Endothelial cell of umbilical vein (primary cell): ENCODE results near the gene MARS2. TPM values are rescaled to one million over a fixed set of nuclear protein-coding genes. Genes with fewer than 3 reads are reported as not detected.

Experiments
- Bru-seq: library from RNA; stranded (reverse); fragments of 400-500 nt; gene quantifications from one replicate; lab custom pipeline; 2021; lab: Mats Ljungman, UMichigan
- BruChase-seq, 2 experiments: library from RNA; stranded (reverse); fragments of 400-500 nt; gene quantifications; one replicate each; lab custom pipeline; 2021; lab: Mats Ljungman, UMichigan
- BruUV-seq: library from RNA; stranded (reverse); fragments of 400-500 nt; replicated peaks from 2 replicates; lab custom pipeline; 2021; lab: Mats Ljungman, UMichigan
- CTCF ChIA-PET: fragments of 300-600, 350-600 bp; sonication (Branson Sonifier 250); formaldehyde crosslinking; loops from one replicate; lab custom pipeline; 2021; ENCODE audit warnings: antibody characterized with exemption, inconsistent platforms; lab: Charles Lee
- POLR2A ChIA-PET: fragments of 300-600, 350-600 bp; sonication (Branson Sonifier 250); formaldehyde crosslinking; loops from one replicate; lab custom pipeline; 2021; ENCODE audit warnings: antibody characterized with exemption, inconsistent platforms; lab: Charles Lee
- DNase-seq: peaks from one replicate; pipeline ENCODE4 v3.0.0-alpha.2; 2011; ENCODE audit warnings: low read depth, low spot score
- FAIRE-seq: peaks from 2 replicates; lab custom pipeline; 2011; peaks lifted over from hg19 to GRCh38; lab: Jason Lieb, UNC
- H2AFZ ChIP-seq: 2 replicates; pipeline ENCODE4 v1.6.0; 2012; ENCODE audit warnings: low read depth, low read length, control low read depth, inconsistent platforms
- H3K27ac ChIP-seq: 2 replicates; pipeline ENCODE4 v1.5.1; 2011; ENCODE audit warnings: low read depth, mild to moderate bottlenecking, control low read depth, low read length, moderate library complexity; ENCODE audit not compliant: insufficient read depth
- H3K27me3 ChIP-seq, 2 experiments: 2 replicates each; pipeline versions ENCODE4 v1.6.0 to v1.6.1; 2011; ENCODE audit warnings: low read length in 2 of 2, mixed read lengths in 1 of 2; ENCODE audit not compliant: control insufficient read depth in 2 of 2, insufficient read depth in 2 of 2
- H3K36me3 ChIP-seq, 2 experiments: 2 replicates in 1 of 2; 3 replicates in 1 of 2; pipeline ENCODE4 v1.5.1; 2011; ENCODE audit warnings: low read length in 2 of 2, mild to moderate bottlenecking in 1 of 2, moderate library complexity in 1 of 2; ENCODE audit not compliant: control insufficient read depth in 2 of 2, insufficient read depth in 2 of 2; ENCODE audit errors: extremely low read depth in 1 of 2
- H3K4me1 ChIP-seq: 3 replicates; pipeline ENCODE4 v1.5.1; 2011; ENCODE audit warnings: mild to moderate bottlenecking, low read length; ENCODE audit not compliant: control insufficient read depth, insufficient read depth; ENCODE audit errors: extremely low read depth
- H3K4me2 ChIP-seq: 2 replicates; pipeline ENCODE4 v1.6.1; 2011; ENCODE audit warnings: low read length, control low read depth, mixed read lengths; ENCODE audit not compliant: insufficient read depth
- H3K4me3 ChIP-seq, 3 experiments: fragments of 200-600 bp in 1 of 3; sonication (generic), shearing (Covaris generic) in 1 of 3; replicated peaks in 1 of 3; 2 replicates each; pipeline ENCODE4 v1.5.1; 2011 to 2016; ENCODE audit warnings: control low read depth in 3 of 3, low read length in 3 of 3, mild to moderate bottlenecking in 2 of 3, inconsistent platforms in 1 of 3, low read depth in 1 of 3, moderate library complexity in 1 of 3; ENCODE audit not compliant: insufficient read depth in 1 of 3
- H3K79me2 ChIP-seq: 2 replicates; pipeline ENCODE4 v1.6.0; 2012; ENCODE audit warnings: low read length, inconsistent platforms; ENCODE audit not compliant: control insufficient read depth, insufficient read depth
- H3K9ac ChIP-seq: replicated peaks from 2 replicates; pipeline ENCODE3; 2011; ENCODE audit warnings: low read length, control low read depth; ENCODE audit not compliant: insufficient read depth; ENCODE audit errors: extremely low read depth
- H3K9me1 ChIP-seq: replicated peaks from 3 replicates; pipeline ENCODE4 v1.6.0; 2011; ENCODE audit warnings: mild to moderate bottlenecking, low read length; ENCODE audit not compliant: control insufficient read depth, insufficient read depth; ENCODE audit errors: extremely low read depth
- H3K9me3 ChIP-seq: replicated peaks from 2 replicates; pipeline ENCODE4 v1.5.1; 2012; ENCODE audit warnings: low read length, inconsistent platforms; ENCODE audit not compliant: control insufficient read depth, insufficient read depth
- H4K20me1 ChIP-seq: replicated peaks from 2 replicates; pipeline ENCODE3; 2011; ENCODE audit warnings: mild to moderate bottlenecking, low read length; ENCODE audit not compliant: control insufficient read depth, insufficient read depth; ENCODE audit errors: extremely low read depth
- MYC ChIP-seq: IDR thresholded peaks from one replicate; pipeline ENCODE4 v1.6.1; 2011; ENCODE audit warnings: mild to moderate bottlenecking, low read depth, low read length
- POLR2A ChIP-seq: IDR thresholded peaks from 2 replicates; pipeline ENCODE4 v1.6.1; 2012; ENCODE audit warnings: low read depth, mild to moderate bottlenecking, control low read depth, low read length
- POLR2AphosphoS5 ChIP-seq: IDR thresholded peaks from 2 replicates; pipeline ENCODE4 v1.6.1; 2012; ENCODE audit warnings: low read depth, mild to moderate bottlenecking, control low read depth, low read length, moderate library complexity; ENCODE audit not compliant: insufficient read depth
- dilution Hi-C: fragments of 300-500 bp; cut with MboI; formaldehyde crosslinking; loops from one replicate; pipeline ENCODE4 v1.15.0; 2019; ENCODE audit warnings: low sequenced_read_pairs; ENCODE audit not compliant: extremely low pct_ligation_motif_present
- intact Hi-C: fragments of 100-400 bp; cut with micrococcal nuclease; formaldehyde crosslinking; loops from one replicate; pipeline ENCODE4 v1.10.0; 2022
- long read RNA-seq: library from polyadenylated mRNA; stranded (forward); transcript quantifications from one replicate; pipeline ENCODE4 v2.0.0, GENCODE V29; 2021
- polyA minus RNA-seq, 3 experiments: library from RNA; depleted of rRNA, polyadenylated mRNA; stranded (reverse); fragments of >200 nt; gene quantifications; 1 replicate in 1 of 3; 2 replicates in 2 of 3; pipeline ENCODE4 v1.2.3, GENCODE V29; 2011
- polyA plus RNA-seq, 4 experiments: library from polyadenylated mRNA; depleted of rRNA in 3 of 4; stranded (reverse) in 3 of 4; unstranded in 1 of 4; fragments of >200 nt; gene quantifications; 2 replicates each; pipeline versions ENCODE4 v1.2.1 to v1.2.3, GENCODE V29; 2011 to 2012; ENCODE audit warnings: missing spikeins in 1 of 4
- total RNA-seq: library from RNA; stranded (reverse); gene quantifications from 2 replicates; pipeline ENCODE4 v1.2.3, GENCODE V29; 2021
- TF ChIP-seq, protein P1 (sequence below): IDR thresholded peaks from 2 replicates; pipeline ENCODE4 v1.6.1; 2011; ENCODE audit not compliant: insufficient read depth, insufficient read length
- TF ChIP-seq, protein P2 (sequence below), 2 donors: IDR thresholded peaks; 1 replicate in 1 of 2; 2 replicates in 1 of 2; pipeline ENCODE4 v1.5.1; 2011; ENCODE audit warnings: low read length in 2 of 2, mild to moderate bottlenecking in 2 of 2, moderate library complexity in 2 of 2, control low read depth in 1 of 2, inconsistent platforms in 1 of 2, low read depth in 1 of 2; ENCODE audit not compliant: insufficient read depth in 1 of 2; ENCODE audit errors: extremely low read depth in 1 of 2

MARS2 gene
- total RNA-seq (5.1 and 5.3 TPM in 2 replicates), polyA plus RNA-seq (2.3 and 2.4 TPM in 2 replicates), polyA minus RNA-seq (5.5 and 8.1 TPM in 2 replicates), Bru-seq, nascent RNA (percentile 69 among the genes with signal in this experiment), BruChase-seq, experiment 1, labeled RNA remaining after a 6-hour chase (percentile 63 among the genes with signal in this experiment), BruChase-seq, experiment 2, labeled RNA remaining after a 2-hour chase (percentile 90 among the genes with signal in this experiment)
- polyA plus RNA-seq (2011; cell fraction: cytosol; rRNA removed), result 1.8 and 1.9 TPM in 2 replicates
- polyA plus RNA-seq (2011; cell fraction: nucleus; rRNA removed), result 2.0 and 2.1 TPM in 2 replicates
- 3.9 and 4.7 TPM in 2 replicates for polyA plus RNA-seq (2012)
- polyA minus RNA-seq (2011; cell fraction: cytosol; rRNA and poly(A)+ RNA removed), result 8.4 TPM
- polyA minus RNA-seq (2011; cell fraction: nucleus; rRNA and poly(A)+ RNA removed), result 3.8 and 4.6 TPM in 2 replicates
- long read RNA-seq, transcript MARS2-201 (1 exons, 3,019 nt), result major isoform, 7 of 7 reads
- long read RNA-seq, partial matches to known transcripts, result 0 of 7 reads
- long read RNA-seq, other reads (novel, unspliced or antisense), result 0 of 7 reads

DNA sequence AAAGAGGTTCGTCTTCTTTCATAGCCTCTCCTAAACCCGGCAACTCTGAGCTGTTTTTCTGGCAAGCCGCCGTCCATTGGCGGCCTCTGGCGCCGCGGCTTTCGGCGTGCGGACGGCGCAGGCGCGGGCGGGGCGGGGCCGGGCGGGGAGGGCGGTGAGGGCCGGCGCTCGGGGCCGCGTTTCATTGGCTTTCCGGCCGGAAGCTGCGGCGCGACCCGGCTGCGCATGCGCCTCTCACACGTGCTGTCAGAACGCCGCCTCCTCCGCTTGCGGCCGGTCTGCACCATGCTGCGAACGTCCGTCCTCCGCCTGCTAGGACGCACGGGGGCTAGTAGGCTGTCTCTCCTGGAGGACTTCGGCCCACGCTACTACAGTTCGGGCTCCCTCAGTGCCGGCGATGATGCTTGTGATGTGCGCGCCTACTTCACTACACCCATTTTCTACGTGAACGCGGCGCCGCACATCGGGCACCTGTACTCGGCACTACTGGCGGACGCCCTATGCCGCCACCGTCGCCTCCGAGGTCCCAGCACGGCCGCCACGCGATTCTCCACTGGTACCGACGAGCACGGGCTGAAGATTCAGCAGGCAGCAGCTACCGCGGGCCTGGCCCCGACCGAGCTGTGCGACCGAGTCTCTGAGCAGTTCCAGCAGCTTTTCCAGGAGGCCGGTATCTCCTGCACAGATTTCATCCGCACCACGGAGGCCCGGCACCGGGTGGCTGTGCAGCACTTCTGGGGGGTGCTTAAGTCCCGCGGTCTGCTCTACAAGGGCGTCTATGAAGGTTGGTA is at the start of gene MARS2:
TSS of gene MARS2 (plus strand) at position 249 of the 791 bp plus-strand sequence. CDS start at position 286, 37 bp downstream.
- H3K79me2 ChIP-seq, result peaks cover 38% of the 10 kb centered on the region
- dilution Hi-C loops, result no loop called here
- peaks cover 0 to 3% of the 10 kb centered on the region in 2 experiments for H3K27me3 ChIP-seq
- CTCF ChIA-PET, result interaction anchor here (0.6 to 2.4 kb wide), 5 partner anchors 21 to 422 kb away, joined by 3 to 10 read pairs (median 4); partner anchors contain the start of genes MOB4 and RFTN2
- H3K9ac ChIP-seq, result peak within 1 kb of the TSS; percentile 80
- H3K27ac ChIP-seq, result peak within 1 kb of the TSS; percentile 34
- peak within 1 kb of the TSS; percentile 68 for H2AFZ ChIP-seq
- FAIRE-seq, result peak; percentile 75
- peak; percentile 93 for DNase-seq
- no peaks in the 10 kb centered on the region for H3K9me1 ChIP-seq
- H3K4me3 ChIP-seq, result peak within 1 kb of the TSS; percentile 54 to 85 (median 81)
- peaks cover 22% of the 10 kb centered on the region for H3K4me1 ChIP-seq
- H3K36me3 ChIP-seq, result no peaks in the 10 kb centered on the region
- no peaks in the 10 kb centered on the region for H4K20me1 ChIP-seq
- BruUV-seq, result TSS peak; percentile 32
- intact Hi-C loops, result loop anchor here (1.0 to 5.0 kb wide), 6 partner anchors 149 to 422 kb away; partner anchors contain the start of genes COQ10B, HSPE1, MOB4 and SF3B1
- peak within 1 kb of the TSS; percentile 96 for H3K4me2 ChIP-seq
- POLR2A ChIA-PET, result interaction anchor here (0.6 kb wide), 1 partner anchor 30 kb away, joined by 12 read pairs; the partner anchor contains the start of gene RFTN2
- no peaks in the 10 kb centered on the region for H3K9me3 ChIP-seq
- TF ChIP-seq MYC (peak; percentile 91), POLR2AphosphoS5 (peak; percentile 83), POLR2A (peak; percentile 95)
- TF ChIP-seq, protein P1, sequence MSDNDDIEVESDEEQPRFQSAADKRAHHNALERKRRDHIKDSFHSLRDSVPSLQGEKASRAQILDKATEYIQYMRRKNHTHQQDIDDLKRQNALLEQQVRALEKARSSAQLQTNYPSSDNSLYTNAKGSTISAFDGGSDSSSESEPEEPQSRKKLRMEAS, result peak; percentile 93
- TF ChIP-seq, protein P2, sequence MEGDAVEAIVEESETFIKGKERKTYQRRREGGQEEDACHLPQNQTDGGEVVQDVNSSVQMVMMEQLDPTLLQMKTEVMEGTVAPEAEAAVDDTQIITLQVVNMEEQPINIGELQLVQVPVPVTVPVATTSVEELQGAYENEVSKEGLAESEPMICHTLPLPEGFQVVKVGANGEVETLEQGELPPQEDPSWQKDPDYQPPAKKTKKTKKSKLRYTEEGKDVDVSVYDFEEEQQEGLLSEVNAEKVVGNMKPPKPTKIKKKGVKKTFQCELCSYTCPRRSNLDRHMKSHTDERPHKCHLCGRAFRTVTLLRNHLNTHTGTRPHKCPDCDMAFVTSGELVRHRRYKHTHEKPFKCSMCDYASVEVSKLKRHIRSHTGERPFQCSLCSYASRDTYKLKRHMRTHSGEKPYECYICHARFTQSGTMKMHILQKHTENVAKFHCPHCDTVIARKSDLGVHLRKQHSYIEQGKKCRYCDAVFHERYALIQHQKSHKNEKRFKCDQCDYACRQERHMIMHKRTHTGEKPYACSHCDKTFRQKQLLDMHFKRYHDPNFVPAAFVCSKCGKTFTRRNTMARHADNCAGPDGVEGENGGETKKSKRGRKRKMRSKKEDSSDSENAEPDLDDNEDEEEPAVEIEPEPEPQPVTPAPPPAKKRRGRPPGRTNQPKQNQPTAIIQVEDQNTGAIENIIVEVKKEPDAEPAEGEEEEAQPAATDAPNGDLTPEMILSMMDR (IDR thresholded peaks at IDR 0.05; ENCODE audit: extremely low read depth in 1 of 2, insufficient read depth in 1 of 2, low read depth in 1 of 2, low read length in 2 of 2), result no peak
